Subcutaneous abdominal adipose tissue (tissue), 5 donors: ENCODE measurements around the gene PIGP.
"Not testable (repeated sequence)": the region's sequence is repeated elsewhere in the genome, so short reads cannot be mapped to it uniquely, and the experiment has no call there.

Source experiments
- H3K27ac ChIP-seq: one replicate; pipeline ENCODE4 v1.7.0; 2013; ENCODE audit warnings: low read depth, mild to moderate bottlenecking, inconsistent platforms, low read length, moderate library complexity
- H3K27me3 ChIP-seq, 5 donors: one replicate each; pipeline ENCODE4 v1.7.0; 2013; ENCODE audit warnings: low read length in 5 of 5, inconsistent platforms in 1 of 5; ENCODE audit not compliant: control insufficient read depth in 5 of 5, insufficient read depth in 4 of 5
- H3K36me3 ChIP-seq, 5 donors: one replicate each; pipeline ENCODE4 v1.7.0; 2013; ENCODE audit warnings: low read length in 5 of 5; ENCODE audit not compliant: control insufficient read depth in 5 of 5, insufficient read depth in 5 of 5
- H3K4me1 ChIP-seq, 5 donors: one replicate each; pipeline ENCODE4 v1.7.0; 2013; ENCODE audit warnings: low read length in 5 of 5, mild to moderate bottlenecking in 3 of 5, moderate library complexity in 1 of 5; ENCODE audit not compliant: control insufficient read depth in 5 of 5, insufficient read depth in 5 of 5
- H3K4me3 ChIP-seq, 5 donors: one replicate each; pipeline ENCODE4 v1.7.0; 2013; ENCODE audit warnings: low read length in 5 of 5, low read depth in 1 of 5
- H3K9ac ChIP-seq, 5 donors: one replicate each; pipeline ENCODE4 v1.7.0; 2013; ENCODE audit warnings: low read length in 5 of 5, mild to moderate bottlenecking in 4 of 5, moderate library complexity in 3 of 5
- H3K9me3 ChIP-seq, 5 donors: one replicate each; pipeline ENCODE4 v1.7.0; 2013; ENCODE audit warnings: low read length in 5 of 5; ENCODE audit not compliant: control insufficient read depth in 5 of 5
- donor health status: healthy.
- donor health status: healthy.
- donor health status: healthy.
- donor health status: healthy.
- donor health status: healthy.

PIGP gene

DNA sequence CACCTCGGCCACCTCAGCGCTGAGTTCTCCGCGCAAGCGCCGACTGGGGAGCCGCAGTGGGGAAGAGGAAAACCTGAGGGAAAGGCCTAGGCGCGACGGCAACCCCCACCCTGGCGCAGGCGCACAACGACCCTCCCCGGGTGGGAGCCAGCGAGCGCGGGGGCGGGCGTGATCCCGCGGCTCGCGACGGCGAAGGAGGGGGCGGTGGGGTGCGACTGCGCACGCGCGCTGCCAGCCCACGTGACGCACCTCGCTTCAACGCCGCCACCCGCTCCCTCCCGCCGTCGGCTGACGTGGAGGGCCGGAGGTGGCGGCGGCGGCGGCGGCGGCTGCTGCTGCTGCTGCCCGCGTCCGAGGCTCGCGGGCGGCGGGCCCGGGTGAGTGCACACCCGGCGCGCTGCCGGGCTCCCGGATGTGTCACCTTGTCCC, at the start of gene PIGP, which contains the start of gene TTC3:
Gene PIGP (minus strand): TSS at position 84 of the 429 bp plus-strand sequence. CDS start 556 bp downstream, outside the sequence.
Gene TTC3 (plus strand): TSS at position 267 of the 429 bp plus-strand sequence. CDS start 14,004 bp downstream, outside the sequence.
- no peaks in the 10 kb centered on the region for H3K27me3 ChIP-seq
- H3K4me3 ChIP-seq = peak within 1 kb of the TSS; percentile 92 to 96 (median 96)
- H3K27ac ChIP-seq = peak within 1 kb of the TSS; percentile 95
- peaks cover 0 to 33% (median 30%) of the 10 kb centered on the region in 5 donors for H3K4me1 ChIP-seq
- no peaks in the 10 kb centered on the region for H3K9me3 ChIP-seq
- H3K9ac ChIP-seq = peak within 1 kb of the TSS; percentile 70 to 91 (median 82)
- H3K36me3 ChIP-seq = peaks cover 0 to 11% (median 7%) of the 10 kb centered on the region in 5 donors

DNA sequence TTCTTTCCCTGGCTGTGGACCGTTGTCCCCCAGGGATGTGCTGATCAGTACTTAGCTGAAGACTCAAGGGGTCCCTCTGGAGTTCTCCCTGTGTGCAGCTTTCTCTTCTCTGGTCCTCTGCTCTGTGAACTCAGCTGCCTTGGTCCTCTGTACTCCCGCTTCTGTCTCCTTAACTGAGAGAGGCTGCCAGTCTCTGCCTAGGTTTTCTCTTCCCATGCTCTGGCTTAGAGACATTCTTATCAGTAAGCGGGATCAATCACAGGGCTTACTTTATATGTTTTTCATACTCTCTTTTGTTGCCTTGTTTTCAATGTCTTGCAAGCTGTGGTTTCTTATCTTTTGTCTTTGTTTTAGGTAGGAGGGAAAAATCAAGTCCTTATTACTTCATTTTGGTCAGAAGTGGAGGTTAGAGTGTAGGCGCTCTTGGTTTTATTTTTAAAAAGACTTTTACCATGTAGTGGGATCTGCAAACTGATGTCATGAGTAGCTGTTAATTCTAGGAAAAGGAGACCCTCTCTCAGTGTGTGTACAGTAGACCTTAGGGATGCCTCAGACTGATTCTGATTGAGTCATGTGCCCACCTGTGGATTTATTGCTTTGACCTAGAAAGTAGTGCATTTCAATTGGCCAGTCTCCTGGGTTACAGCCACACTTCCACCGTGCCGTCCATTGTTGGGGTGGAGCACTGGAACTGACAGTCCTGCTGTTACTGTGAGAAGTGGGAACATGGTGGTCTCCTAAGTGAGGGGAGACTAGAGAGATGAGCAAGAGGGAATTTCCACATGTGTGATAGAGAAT, 46.7 kb upstream of the PIGP start:
- H3K9me3 ChIP-seq = no peaks in the 10 kb centered on the region
- H3K4me1 ChIP-seq = no peaks in the 10 kb centered on the region
- H3K36me3 ChIP-seq = peaks cover 3 to 29% (median 14%) of the 10 kb centered on the region in 5 donors
- no peak overlapping the region for H3K9ac ChIP-seq
- H3K27me3 ChIP-seq = no peaks in the 10 kb centered on the region
- no peak overlapping the region for H3K27ac ChIP-seq
- no peak overlapping the region for H3K4me3 ChIP-seq

DNA sequence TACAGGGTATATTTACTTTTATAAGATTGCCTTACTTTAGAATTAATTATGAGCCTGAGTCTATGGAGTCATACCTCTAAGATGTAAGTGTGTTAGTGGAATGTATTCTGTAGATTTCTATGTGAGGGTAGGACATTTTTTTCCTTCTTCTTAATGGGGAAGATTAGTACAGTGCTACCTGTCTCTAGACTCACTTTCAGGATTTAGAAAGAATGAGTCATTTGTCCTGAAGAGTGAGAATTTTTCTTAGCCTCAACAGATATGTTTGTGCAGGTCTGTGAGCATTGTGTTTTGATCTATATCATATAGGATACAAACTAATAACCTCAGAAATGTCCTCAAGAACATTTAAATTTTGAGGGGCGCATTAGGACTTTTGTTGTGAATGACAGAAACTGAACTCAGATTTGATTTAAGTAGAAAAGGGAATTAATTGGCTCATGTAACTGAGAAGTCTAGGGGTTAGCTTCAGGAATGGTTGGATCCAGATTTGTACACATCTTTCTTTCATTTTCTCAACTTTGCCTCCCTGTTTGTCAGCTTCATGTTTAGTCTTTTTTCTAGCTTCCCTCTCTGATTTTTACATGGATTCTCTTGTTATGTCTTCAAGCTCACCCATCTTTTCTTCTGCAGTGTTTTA, 45.4 kb upstream of the PIGP start:
- Histone ChIP-seq H3K9me3 (no peaks in the 10 kb centered on the region), H3K4me3 (no peak overlapping the region), H3K27ac (no peak overlapping the region), H3K4me1 (no peaks in the 10 kb centered on the region), H3K27me3 (no peaks in the 10 kb centered on the region), H3K9ac (no peak overlapping the region), H3K36me3 (peaks cover 3 to 21% (median 9%) of the 10 kb centered on the region in 5 donors)

DNA sequence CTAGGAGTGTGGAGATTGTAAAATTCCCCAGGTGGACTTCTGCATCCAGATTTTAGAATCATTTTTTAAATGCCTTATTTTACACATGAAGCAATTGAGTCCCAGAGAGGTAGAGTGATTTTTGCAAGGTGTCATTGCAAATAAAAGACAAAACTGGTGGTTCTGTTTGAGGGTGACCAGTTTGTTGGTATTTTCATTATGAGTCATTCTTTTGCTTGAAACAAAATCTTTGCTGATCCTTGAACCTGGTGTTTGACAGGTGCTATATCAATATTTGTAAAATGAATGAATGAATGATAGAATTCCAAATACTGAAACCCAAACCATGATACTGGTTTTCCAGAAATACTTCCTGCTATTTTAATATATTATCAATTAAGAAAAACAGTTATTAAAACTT, 44.3 kb upstream of the PIGP start:
- Histone ChIP-seq H3K9me3 (no peaks in the 10 kb centered on the region), H3K4me3 (no peak overlapping the region), H3K27me3 (no peaks in the 10 kb centered on the region), H3K27ac (no peak overlapping the region), H3K36me3 (peaks cover 3 to 14% (median 6%) of the 10 kb centered on the region in 5 donors), H3K4me1 (no peaks in the 10 kb centered on the region), H3K9ac (no peak overlapping the region)

DNA sequence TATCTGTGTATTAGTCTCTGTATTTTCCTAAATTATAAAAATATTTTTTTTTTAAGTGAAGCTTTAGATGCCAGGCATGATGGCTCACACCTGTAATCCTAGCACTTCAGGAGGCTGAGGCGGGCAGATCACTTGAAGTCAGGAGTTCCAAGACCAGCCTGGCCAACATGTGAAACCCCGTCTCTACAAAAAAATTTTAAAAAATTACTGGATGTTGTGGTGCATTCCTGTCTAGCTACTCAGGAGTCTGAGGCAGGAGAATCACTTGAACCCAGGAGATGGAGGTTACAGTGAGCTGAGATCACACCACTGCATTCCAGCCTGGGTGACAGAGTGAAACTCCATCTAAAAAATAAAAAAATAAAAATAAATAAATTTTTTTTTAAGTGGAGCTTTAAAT, 43.6 kb upstream of the PIGP start:
- not testable (repeated sequence) for H3K9ac ChIP-seq, H3K27me3 ChIP-seq, H3K4me3 ChIP-seq, H3K4me1 ChIP-seq, H3K9me3 ChIP-seq, H3K27ac ChIP-seq
- peaks cover 3 to 14% (median 6%) of the 10 kb centered on the region in 5 donors for H3K36me3 ChIP-seq

DNA sequence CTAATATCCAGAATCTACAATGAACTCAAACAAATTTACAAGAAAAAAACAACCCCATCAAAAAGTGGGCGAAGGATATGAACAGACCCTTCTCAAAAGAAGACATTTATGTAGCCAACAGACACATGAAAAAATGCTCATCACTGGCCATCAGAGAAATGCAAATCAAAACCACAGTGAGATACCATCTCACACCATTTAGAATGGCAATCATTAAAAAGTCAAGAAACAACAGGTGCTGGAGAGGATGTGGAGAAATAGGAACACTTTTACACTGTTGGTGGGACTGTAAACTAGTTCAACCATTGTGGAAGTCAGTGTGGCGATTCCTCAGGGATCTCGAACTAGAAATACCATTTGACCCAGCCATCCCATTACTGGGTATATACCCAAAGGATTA, 41.4 kb upstream of the PIGP start:
- not testable (repeated sequence) for H3K27ac ChIP-seq, H3K27me3 ChIP-seq, H3K4me1 ChIP-seq

DNA sequence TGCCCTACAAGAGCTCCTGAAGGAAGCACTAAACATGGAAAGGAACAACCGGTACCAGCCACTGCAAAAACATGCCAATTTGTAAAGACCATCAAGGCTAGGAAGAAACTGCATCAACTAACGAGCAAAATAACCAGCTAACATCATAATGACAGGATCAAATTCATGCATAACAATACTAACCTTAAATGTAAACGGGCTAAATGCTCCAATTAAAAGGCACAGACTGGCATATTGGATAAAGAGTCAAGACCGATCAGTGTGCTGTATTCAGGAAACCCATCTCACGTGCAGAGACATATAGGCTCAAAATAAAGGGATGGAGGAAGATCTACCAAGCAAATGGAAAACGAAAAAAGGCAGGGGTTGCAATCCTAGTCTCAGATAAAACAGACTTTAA, 38.2 kb upstream of the PIGP start:
- not testable (repeated sequence) for H3K9ac ChIP-seq, H3K4me1 ChIP-seq, H3K27me3 ChIP-seq, H3K27ac ChIP-seq, H3K9me3 ChIP-seq, H3K4me3 ChIP-seq
- H3K36me3 ChIP-seq = peaks cover 0 to 12% (median 8%) of the 10 kb centered on the region in 5 donors

More for the DNA sequence above, 41.4 kb upstream of the PIGP start:
- not testable (repeated sequence) for H3K36me3 ChIP-seq, H3K9me3 ChIP-seq, H3K9ac ChIP-seq, H3K4me3 ChIP-seq

DNA sequence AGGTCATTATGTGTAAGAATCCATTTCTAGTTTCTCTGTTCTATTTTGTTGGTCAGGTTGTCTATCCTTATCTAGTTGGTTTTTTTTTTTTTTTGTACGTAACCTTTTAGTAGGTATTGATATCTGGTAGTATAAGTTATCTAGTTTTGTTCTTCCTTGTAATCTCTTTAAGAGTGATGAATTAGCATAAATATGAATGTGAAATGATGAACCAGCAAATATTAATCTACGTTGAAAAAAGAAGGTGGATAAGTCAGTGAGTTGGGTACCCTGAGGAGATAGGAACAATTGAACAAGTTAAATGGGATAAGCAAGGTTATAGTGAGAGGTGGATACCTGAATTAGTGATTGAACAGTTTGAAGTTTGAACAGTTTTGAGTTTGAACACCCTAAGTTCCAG, 34.1 kb upstream of the PIGP start:
- Histone ChIP-seq H3K36me3 (peaks cover 0 to 10% (median 8%) of the 10 kb centered on the region in 5 donors), H3K4me1 (no peaks in the 10 kb centered on the region), H3K9ac (no peak overlapping the region), H3K27me3 (no peaks in the 10 kb centered on the region), H3K9me3 (no peaks in the 10 kb centered on the region), H3K4me3 (no peak overlapping the region), H3K27ac (no peak overlapping the region)

DNA sequence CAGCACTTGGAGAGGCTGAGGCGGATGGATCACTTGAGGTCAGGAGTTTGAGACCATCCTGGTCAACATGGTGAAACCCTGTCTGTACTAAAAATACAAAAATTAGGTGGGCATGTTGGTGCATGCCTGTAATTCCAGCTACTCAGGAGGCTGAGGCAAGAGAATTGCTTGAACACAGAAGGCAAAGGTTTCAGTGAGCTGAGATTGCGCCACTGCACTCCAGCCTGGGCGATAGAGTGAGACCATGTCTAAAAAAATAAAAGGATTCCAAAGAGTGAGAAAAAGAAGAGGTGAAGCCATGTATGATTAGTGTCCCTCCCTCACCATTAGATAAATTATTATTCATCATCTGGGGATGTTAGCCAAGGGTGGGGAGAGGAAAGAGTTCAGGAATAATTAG, 29.9 kb upstream of the PIGP start:
- not testable (repeated sequence) for H3K9ac ChIP-seq, H3K9me3 ChIP-seq, H3K4me1 ChIP-seq, H3K27ac ChIP-seq, H3K4me3 ChIP-seq, H3K27me3 ChIP-seq
- H3K36me3 ChIP-seq = peaks cover 11 to 23% (median 20%) of the 10 kb centered on the region in 5 donors

DNA sequence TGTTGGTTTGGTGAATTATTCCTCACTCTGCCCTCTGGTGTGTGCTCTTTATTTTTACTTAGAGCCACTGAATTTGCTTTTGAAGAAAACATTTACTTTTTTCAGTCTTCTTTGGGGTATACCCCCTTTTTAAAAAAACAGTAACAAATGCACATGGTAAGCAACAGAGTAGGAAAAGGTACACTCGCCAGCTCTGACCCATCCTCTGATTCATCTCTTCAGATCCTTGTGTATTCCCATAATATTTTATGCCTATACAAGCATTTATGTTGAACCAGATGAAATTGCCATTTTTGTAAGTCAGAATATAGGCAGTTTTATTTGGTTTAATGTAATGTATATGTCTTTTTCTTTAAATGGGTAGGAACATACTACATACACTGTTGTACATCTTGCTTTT, 28.5 kb upstream of the PIGP start:
- Histone ChIP-seq H3K9me3 (no peaks in the 10 kb centered on the region), H3K4me3 (no peak overlapping the region), H3K27me3 (no peaks in the 10 kb centered on the region), H3K27ac (no peak overlapping the region), H3K9ac (no peak overlapping the region), H3K4me1 (no peaks in the 10 kb centered on the region), H3K36me3 (peaks cover 21 to 35% (median 31%) of the 10 kb centered on the region in 5 donors)
